ENCODE results near the gene TOMM7. TPM values are rescaled to one million over a fixed set of nuclear protein-coding genes. Genes with fewer than 3 reads are reported as not detected.

TOMM7 gene
- polyA plus RNA-seq, 1 donor (not counting 4 experiments of a cell fraction or from before 2014, with no cell fraction given), result 1,291 TPM

DNA sequence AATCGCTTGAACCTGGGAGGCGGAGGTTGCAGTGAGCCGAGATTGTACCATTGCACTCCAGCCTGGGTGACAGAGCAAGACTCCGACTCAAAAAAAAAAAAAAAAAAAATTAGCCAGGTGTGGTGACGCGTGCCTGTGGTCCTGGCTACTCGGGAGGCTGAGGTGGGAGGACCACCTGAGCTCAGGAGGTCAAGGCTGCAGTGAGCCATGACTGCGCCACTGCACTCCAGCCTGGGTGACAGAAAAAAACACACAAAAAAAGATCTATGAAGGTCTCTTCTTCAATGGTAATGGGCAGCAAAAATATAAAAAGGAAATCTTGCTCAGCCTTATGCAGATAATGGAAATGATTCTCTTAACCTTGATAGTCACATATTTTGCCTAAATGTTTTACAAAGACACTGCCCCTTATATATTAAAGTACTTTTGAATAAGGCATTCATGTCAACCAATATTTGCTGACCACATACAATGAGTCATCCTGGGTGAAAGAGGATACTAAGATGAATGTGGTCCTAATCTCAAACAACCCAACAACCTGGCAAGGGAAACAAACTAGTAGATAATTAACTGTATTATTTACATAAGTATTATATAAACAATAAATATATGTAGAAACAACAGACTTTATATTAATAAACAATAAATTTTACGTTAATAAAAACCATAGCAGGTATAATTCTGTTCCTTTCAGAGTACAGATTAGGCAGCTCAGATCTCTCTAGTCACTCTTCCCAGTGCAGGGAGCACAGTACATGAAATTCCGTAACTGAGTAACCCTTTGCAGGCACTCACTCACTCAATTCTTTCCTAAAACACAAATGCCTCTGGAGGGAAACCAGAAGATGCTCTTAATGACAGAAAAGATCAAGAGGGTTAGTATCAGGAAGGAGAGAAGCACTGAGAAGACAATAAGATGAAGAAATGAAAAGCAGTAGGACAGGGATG is 8.1 kb downstream of the TOMM7 start:
- H3K9me3 ChIP-seq (ENCODE audit: control insufficient read depth, low read depth, low read length), result no peaks in the 10 kb centered on the region
- H3K27me3 ChIP-seq (ENCODE audit: control insufficient read depth, extremely low read depth, insufficient read depth, low read length), result no peaks in the 10 kb centered on the region
- no peak overlapping the region for H2AFZ ChIP-seq (ENCODE audit: control insufficient read depth, low read length)
- no peaks in the 10 kb centered on the region for H4K20me1 ChIP-seq (ENCODE audit: control insufficient read depth, extremely low read depth, insufficient read depth, low read length)
- no peak for DNase-seq (ENCODE audit: low read depth, low spot score)
- no peak overlapping the region for H3K4me3 ChIP-seq (ENCODE audit: control insufficient read depth in 2 of 3, extremely low read depth in 1 of 3, insufficient read depth in 2 of 3, low read depth in 1 of 3, low read length in 3 of 3)
- no peak overlapping the region for H3K27ac ChIP-seq (ENCODE audit: control insufficient read depth, insufficient read depth, low read length)
- H3K79me2 ChIP-seq (ENCODE audit: control insufficient read depth, insufficient read depth, low read length), result peaks cover 27% of the 10 kb centered on the region
- H3K9me1 ChIP-seq (ENCODE audit: control insufficient read depth, extremely low read depth, insufficient read depth, low read length), result no peaks in the 10 kb centered on the region
- TF ChIP-seq, protein P1, sequence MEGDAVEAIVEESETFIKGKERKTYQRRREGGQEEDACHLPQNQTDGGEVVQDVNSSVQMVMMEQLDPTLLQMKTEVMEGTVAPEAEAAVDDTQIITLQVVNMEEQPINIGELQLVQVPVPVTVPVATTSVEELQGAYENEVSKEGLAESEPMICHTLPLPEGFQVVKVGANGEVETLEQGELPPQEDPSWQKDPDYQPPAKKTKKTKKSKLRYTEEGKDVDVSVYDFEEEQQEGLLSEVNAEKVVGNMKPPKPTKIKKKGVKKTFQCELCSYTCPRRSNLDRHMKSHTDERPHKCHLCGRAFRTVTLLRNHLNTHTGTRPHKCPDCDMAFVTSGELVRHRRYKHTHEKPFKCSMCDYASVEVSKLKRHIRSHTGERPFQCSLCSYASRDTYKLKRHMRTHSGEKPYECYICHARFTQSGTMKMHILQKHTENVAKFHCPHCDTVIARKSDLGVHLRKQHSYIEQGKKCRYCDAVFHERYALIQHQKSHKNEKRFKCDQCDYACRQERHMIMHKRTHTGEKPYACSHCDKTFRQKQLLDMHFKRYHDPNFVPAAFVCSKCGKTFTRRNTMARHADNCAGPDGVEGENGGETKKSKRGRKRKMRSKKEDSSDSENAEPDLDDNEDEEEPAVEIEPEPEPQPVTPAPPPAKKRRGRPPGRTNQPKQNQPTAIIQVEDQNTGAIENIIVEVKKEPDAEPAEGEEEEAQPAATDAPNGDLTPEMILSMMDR (optimal IDR thresholded peaks at IDR 0.05 in 1 of 3, IDR thresholded peaks at IDR 0.05 in 1 of 3, conservative IDR thresholded peaks at IDR 0.05 in 1 of 3; ENCODE audit: extremely low read depth in 1 of 3, insufficient read depth in 2 of 3, low read length in 3 of 3), result no peak
- TF ChIP-seq EZH2 (IDR thresholded peaks at IDR 0.05; ENCODE audit: low read length), result no peak
- no peak overlapping the region for H3K4me2 ChIP-seq (ENCODE audit: control insufficient read depth, extremely low read depth, insufficient read depth, low read depth, low read length)
- no peak overlapping the region for H3K9ac ChIP-seq (ENCODE audit: control insufficient read depth, extremely low read depth, insufficient read depth, low read length)
- no peaks in the 10 kb centered on the region for H3K4me1 ChIP-seq (ENCODE audit: control insufficient read depth, extremely low read depth, insufficient read depth, low read length)
- H3K36me3 ChIP-seq (ENCODE audit: control insufficient read depth in 2 of 2, extremely low read depth in 1 of 2, insufficient read depth in 2 of 2, low read length in 2 of 2), result peaks cover 11 to 20% of the 10 kb centered on the region in 2 experiments
- dilution Hi-C loops (cut with MboI; ENCODE audit: extremely low pct_ligation_motif_present, low sequenced_read_pairs), result no loop called here
- peak; percentile 13 for FAIRE-seq

DNA sequence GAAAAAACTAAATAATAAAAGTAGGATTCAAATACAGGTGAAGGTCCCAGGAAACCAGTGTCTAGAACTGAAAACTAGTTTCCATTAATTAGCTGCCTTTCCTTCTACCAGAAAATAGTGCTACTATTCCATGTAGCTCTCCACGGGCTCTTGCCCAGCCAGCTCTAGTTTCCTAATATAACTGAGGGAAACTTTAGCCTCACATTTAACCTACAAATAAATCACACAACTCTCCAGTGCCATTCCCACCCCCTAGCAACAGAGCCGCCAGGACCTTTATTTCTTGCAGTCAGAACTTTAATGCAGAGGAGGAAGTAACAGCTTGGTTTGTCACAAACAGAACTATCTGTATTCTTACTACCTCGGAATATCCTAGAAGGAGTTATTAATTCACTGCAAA is 10.3 kb downstream of the TOMM7 start:
- H3K27ac ChIP-seq (ENCODE audit: control insufficient read depth, insufficient read depth, low read length), result no peak overlapping the region
- no peaks in the 10 kb centered on the region for H3K4me1 ChIP-seq (ENCODE audit: control insufficient read depth, extremely low read depth, insufficient read depth, low read length)
- dilution Hi-C loops (cut with MboI; ENCODE audit: extremely low pct_ligation_motif_present, low sequenced_read_pairs), result no loop called here
- H3K9me1 ChIP-seq (ENCODE audit: control insufficient read depth, extremely low read depth, insufficient read depth, low read length), result no peaks in the 10 kb centered on the region
- H3K9ac ChIP-seq (ENCODE audit: control insufficient read depth, extremely low read depth, insufficient read depth, low read length), result no peak overlapping the region
- no peak overlapping the region for H3K4me2 ChIP-seq (ENCODE audit: control insufficient read depth, extremely low read depth, insufficient read depth, low read depth, low read length)
- FAIRE-seq (no peak), DNase-seq (ENCODE audit: low read depth, low spot score) (no peak)
- no peak overlapping the region for H2AFZ ChIP-seq (ENCODE audit: control insufficient read depth, low read length)
- TF ChIP-seq, protein P1 (optimal IDR thresholded peaks at IDR 0.05 in 1 of 3, IDR thresholded peaks at IDR 0.05 in 1 of 3, conservative IDR thresholded peaks at IDR 0.05 in 1 of 3; ENCODE audit: extremely low read depth in 1 of 3, insufficient read depth in 2 of 3, low read length in 3 of 3), result no peak
- no peak for TF ChIP-seq EZH2 (IDR thresholded peaks at IDR 0.05; ENCODE audit: low read length)
- H3K36me3 ChIP-seq (ENCODE audit: control insufficient read depth in 2 of 2, extremely low read depth in 1 of 2, insufficient read depth in 2 of 2, low read length in 2 of 2), result peaks cover 11 to 15% of the 10 kb centered on the region in 2 experiments
- no peaks in the 10 kb centered on the region for H3K27me3 ChIP-seq (ENCODE audit: control insufficient read depth, extremely low read depth, insufficient read depth, low read length)
- no peaks in the 10 kb centered on the region for H4K20me1 ChIP-seq (ENCODE audit: control insufficient read depth, extremely low read depth, insufficient read depth, low read length)
- peaks cover 11% of the 10 kb centered on the region for H3K79me2 ChIP-seq (ENCODE audit: control insufficient read depth, insufficient read depth, low read length)
- H3K9me3 ChIP-seq (ENCODE audit: control insufficient read depth, low read depth, low read length), result no peaks in the 10 kb centered on the region
- H3K4me3 ChIP-seq (ENCODE audit: control insufficient read depth in 2 of 3, extremely low read depth in 1 of 3, insufficient read depth in 2 of 3, low read depth in 1 of 3, low read length in 3 of 3), result no peak overlapping the region
